Neural progenitor cell (in vitro differentiated cells): ENCODE measurements around the gene ZNRF1.

ENCODE experiments used
- CTCF ChIP-seq: fragments of 200-600 bp; sonication (generic); IDR thresholded peaks from 2 replicates; pipeline ENCODE4 v1.5.1; 2017; ENCODE audit warnings: antibody characterized with exemption, mild to moderate bottlenecking
- EZH2phosphoT487 ChIP-seq: fragments of 200-600 bp; sonication (generic); IDR thresholded peaks from 2 replicates; pipeline ENCODE4 v1.6.1; 2017; ENCODE audit warnings: antibody characterized with exemption

GRCh38 chr16:75023009-75023408 lies 24.2 kb downstream of the ZNRF1 start:
- no peak for TF ChIP-seq CTCF
- no peak for TF ChIP-seq EZH2phosphoT487
